ENCODE measurements around the gene MAEL. TPM values are rescaled to one million over a fixed set of nuclear protein-coding genes. Genes with fewer than 3 reads are reported as not detected.
A peak's percentile ranks its signal among the peaks of the same experiment; 100 is the strongest.

Gene MAEL
- total and polyA plus RNA-seq, 2 of the 13 experiments (the other 11 are each of a cell fraction or from before 2014, with no cell fraction given) = not detected

GRCh38 chr1:167043752-167044488 lies 54.8 kb downstream of the MAEL start (continued):
- TF ChIP-seq ATF2 (CRISPR knock-in tag; IDR thresholded peaks at IDR 0.05) (0 out of 2 replicates have a peak, but pooled peaks have one; percentile 40), TBL1XR1 (IDR thresholded peaks at IDR 0.05; ENCODE audit: borderline replicate concordance, low read length, partially characterized antibody) (no peak), ELF1 (CRISPR knock-in tag; IDR thresholded peaks at IDR 0.05) (peak; percentile 83), ATF3 (CRISPR knock-in tag; IDR thresholded peaks at IDR 0.05) (0 out of 2 replicates have a peak, but pooled peaks have one; percentile 17), GABPB1 (CRISPR knock-in tag; IDR thresholded peaks at IDR 0.05) (peak; percentile 71), HINFP (CRISPR knock-in tag; IDR thresholded peaks at IDR 0.05; ENCODE audit: low read depth) (no peak), SNAPC2 (CRISPR knock-in tag; IDR thresholded peaks at IDR 0.05) (no peak), ZNF574 (CRISPR knock-in tag; IDR thresholded peaks at IDR 0.05) (peak; percentile 27; the same call in 1 of the 2 replicates), SNAI1 (CRISPR knock-in tag; IDR thresholded peaks at IDR 0.05; ENCODE audit: borderline replicate concordance) (no peak), ZNF232 (CRISPR knock-in tag; IDR thresholded peaks at IDR 0.05; ENCODE audit: borderline replicate concordance) (0 out of 2 replicates have a peak, but pooled peaks have one; percentile 29)

Measured in HepG2 (cell line).